ENCODE measurements around the gene GABRA4.

The GABRA4 gene

DNA sequence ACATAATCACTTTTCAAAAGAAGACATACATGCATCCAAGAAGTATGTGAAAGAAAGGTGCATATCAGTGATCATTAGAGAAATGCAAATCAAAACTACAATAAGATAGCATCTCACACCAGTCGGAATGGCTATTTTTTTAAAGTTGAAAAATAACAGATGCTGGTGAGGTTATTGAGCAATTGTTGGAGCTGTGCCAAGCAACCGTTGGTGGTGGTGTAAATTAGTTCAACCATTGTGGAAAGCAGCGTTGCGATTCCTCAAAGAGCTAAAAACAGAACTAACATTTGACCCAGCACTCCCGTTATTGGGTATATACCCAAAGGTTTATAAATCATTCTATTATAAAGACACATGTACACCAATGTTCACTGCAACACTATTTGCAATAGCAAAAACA, 98.6 kb downstream of the GABRA4 start:
- Histone ChIP-seq H3K4me2 (no peak overlapping the region), H4K20me1 (ENCODE audit: insufficient read depth) (no peaks in the 10 kb centered on the region), H3K9ac (no peak overlapping the region), H3K27me3 (ENCODE audit: insufficient read depth, low read depth) (no peaks in the 10 kb centered on the region), H2AFZ (ENCODE audit: low read depth) (no peak overlapping the region), H3K79me2 (ENCODE audit: insufficient read depth, low read depth) (no peaks in the 10 kb centered on the region), H3K4me3 (IDR thresholded peaks at IDR 0.05; ENCODE audit: insufficient read depth, low read depth, low read length) (no peak overlapping the region), H3K4me1 (ENCODE audit: low read depth, poor library complexity, severe bottlenecking) (no peaks in the 10 kb centered on the region), H3K27ac (no peak overlapping the region), H3K36me3 (ENCODE audit: insufficient read depth) (no peaks in the 10 kb centered on the region)
- TF ChIP-seq, protein P1, sequence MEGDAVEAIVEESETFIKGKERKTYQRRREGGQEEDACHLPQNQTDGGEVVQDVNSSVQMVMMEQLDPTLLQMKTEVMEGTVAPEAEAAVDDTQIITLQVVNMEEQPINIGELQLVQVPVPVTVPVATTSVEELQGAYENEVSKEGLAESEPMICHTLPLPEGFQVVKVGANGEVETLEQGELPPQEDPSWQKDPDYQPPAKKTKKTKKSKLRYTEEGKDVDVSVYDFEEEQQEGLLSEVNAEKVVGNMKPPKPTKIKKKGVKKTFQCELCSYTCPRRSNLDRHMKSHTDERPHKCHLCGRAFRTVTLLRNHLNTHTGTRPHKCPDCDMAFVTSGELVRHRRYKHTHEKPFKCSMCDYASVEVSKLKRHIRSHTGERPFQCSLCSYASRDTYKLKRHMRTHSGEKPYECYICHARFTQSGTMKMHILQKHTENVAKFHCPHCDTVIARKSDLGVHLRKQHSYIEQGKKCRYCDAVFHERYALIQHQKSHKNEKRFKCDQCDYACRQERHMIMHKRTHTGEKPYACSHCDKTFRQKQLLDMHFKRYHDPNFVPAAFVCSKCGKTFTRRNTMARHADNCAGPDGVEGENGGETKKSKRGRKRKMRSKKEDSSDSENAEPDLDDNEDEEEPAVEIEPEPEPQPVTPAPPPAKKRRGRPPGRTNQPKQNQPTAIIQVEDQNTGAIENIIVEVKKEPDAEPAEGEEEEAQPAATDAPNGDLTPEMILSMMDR (conservative IDR thresholded peaks at IDR 0.05; ENCODE audit: low read depth, low read length), result no peak

DNA sequence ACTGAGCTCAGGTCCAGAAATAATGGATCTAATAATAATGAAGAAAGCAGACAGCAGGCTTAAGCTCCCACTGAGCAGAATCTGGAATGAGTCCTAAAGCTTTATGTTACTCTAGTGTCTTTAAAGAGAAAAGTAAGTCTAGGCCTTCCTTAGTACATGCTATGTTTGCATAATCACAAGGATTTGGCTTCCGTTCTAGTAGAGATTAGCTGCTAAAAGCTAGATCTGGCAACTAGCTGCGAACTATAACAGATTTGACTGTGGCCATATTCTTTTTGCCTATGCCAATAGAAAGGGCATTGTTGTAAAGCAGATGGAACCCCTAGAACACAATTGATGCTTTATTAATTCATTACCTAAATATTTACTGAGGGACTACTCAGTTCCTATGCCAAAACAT, 103.3 kb downstream of the GABRA4 start:
- Histone ChIP-seq H3K27ac (no peak overlapping the region), H4K20me1 (ENCODE audit: insufficient read depth) (no peaks in the 10 kb centered on the region), H3K79me2 (ENCODE audit: insufficient read depth, low read depth) (no peaks in the 10 kb centered on the region), H3K4me3 (IDR thresholded peaks at IDR 0.05; ENCODE audit: insufficient read depth, low read depth, low read length) (no peak overlapping the region), H2AFZ (ENCODE audit: low read depth) (no peak overlapping the region), H3K36me3 (ENCODE audit: insufficient read depth) (no peaks in the 10 kb centered on the region), H3K9ac (no peak overlapping the region), H3K4me1 (ENCODE audit: low read depth, poor library complexity, severe bottlenecking) (no peaks in the 10 kb centered on the region), H3K4me2 (no peak overlapping the region), H3K27me3 (ENCODE audit: insufficient read depth, low read depth) (no peaks in the 10 kb centered on the region)
- TF ChIP-seq, protein P1 (conservative IDR thresholded peaks at IDR 0.05; ENCODE audit: low read depth, low read length), result no peak

DNA sequence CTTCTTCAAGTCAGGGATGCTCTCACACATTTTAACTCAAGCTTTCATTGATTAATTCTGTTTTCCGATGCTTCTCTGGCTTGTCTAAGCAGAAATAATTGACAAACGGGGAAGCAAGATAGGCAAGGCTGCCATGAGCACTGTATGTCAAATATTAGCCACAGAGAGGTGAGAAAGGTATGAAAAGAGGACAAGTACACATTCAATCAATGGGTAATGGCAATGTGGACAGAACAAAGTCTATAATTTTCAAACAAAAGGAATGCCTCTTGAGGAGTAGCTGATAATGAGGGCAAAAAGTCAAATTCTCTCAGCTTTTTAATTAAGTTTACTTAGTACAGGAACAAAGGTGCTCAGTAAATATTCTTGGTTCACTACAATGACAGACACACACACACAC, 104.0 kb downstream of the GABRA4 start:
- H2AFZ ChIP-seq (ENCODE audit: low read depth), result no peak overlapping the region
- no peaks in the 10 kb centered on the region for H3K36me3 ChIP-seq (ENCODE audit: insufficient read depth)
- no peaks in the 10 kb centered on the region for H3K4me1 ChIP-seq (ENCODE audit: low read depth, poor library complexity, severe bottlenecking)
- H3K4me3 ChIP-seq (IDR thresholded peaks at IDR 0.05; ENCODE audit: insufficient read depth, low read depth, low read length), result no peak overlapping the region
- H3K79me2 ChIP-seq (ENCODE audit: insufficient read depth, low read depth), result no peaks in the 10 kb centered on the region
- H4K20me1 ChIP-seq (ENCODE audit: insufficient read depth), result no peaks in the 10 kb centered on the region
- TF ChIP-seq, protein P1 (conservative IDR thresholded peaks at IDR 0.05; ENCODE audit: low read depth, low read length), result no peak
- H3K27ac ChIP-seq, result no peak overlapping the region
- no peaks in the 10 kb centered on the region for H3K27me3 ChIP-seq (ENCODE audit: insufficient read depth, low read depth)
- no peak overlapping the region for H3K9ac ChIP-seq
- no peak overlapping the region for H3K4me2 ChIP-seq

DNA sequence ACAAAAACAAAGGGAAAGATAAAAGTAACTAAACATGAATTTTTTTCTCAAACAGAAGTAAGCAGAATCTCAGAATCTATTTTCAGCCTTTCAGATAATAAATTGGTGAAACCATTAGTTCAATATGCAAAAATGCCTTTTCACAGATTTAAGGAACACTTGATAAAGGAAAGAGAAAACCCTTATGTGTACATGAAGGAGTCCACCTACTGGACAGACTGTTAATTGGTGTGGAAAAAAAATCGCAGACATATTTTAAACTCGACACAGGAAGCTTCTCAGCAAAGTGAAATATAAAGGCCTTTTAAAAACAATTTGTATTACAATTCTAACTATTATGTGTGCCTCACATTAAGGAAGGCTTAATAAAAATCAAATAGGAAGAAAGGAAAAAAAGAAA, 106.7 kb downstream of the GABRA4 start:
- Histone ChIP-seq H3K9ac (no peak overlapping the region), H3K27ac (no peak overlapping the region), H3K4me1 (ENCODE audit: low read depth, poor library complexity, severe bottlenecking) (no peaks in the 10 kb centered on the region), H3K27me3 (ENCODE audit: insufficient read depth, low read depth) (no peaks in the 10 kb centered on the region), H2AFZ (ENCODE audit: low read depth) (no peak overlapping the region), H3K4me3 (IDR thresholded peaks at IDR 0.05; ENCODE audit: insufficient read depth, low read depth, low read length) (no peak overlapping the region), H3K4me2 (no peak overlapping the region), H3K36me3 (ENCODE audit: insufficient read depth) (no peaks in the 10 kb centered on the region), H4K20me1 (ENCODE audit: insufficient read depth) (no peaks in the 10 kb centered on the region), H3K79me2 (ENCODE audit: insufficient read depth, low read depth) (no peaks in the 10 kb centered on the region)
- TF ChIP-seq, protein P1 (conservative IDR thresholded peaks at IDR 0.05; ENCODE audit: low read depth, low read length), result no peak

DNA sequence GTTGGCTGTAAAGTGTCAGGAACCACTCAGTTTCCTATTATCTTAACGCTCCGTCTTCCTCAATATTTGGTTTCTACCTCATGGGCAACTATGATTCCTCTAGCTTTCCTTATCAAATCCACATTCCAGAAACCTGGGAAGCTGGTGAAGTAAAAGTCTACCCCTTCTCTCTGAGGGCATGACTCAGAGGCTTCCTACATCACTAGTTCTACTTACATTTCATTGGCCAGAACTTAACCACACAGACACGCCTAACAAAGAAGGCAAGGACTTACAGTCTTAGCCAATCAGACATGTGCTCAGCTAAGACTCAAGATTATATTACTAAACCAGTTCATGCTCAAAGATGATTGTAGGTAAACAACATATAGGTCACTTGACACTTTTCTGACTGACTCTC, 114.7 kb downstream of the GABRA4 start:
- no peak overlapping the region for H3K9ac ChIP-seq
- H2AFZ ChIP-seq (ENCODE audit: low read depth), result no peak overlapping the region
- H3K36me3 ChIP-seq (ENCODE audit: insufficient read depth), result no peaks in the 10 kb centered on the region
- no peaks in the 10 kb centered on the region for H3K27me3 ChIP-seq (ENCODE audit: insufficient read depth, low read depth)
- H3K27ac ChIP-seq, result no peak overlapping the region
- H3K79me2 ChIP-seq (ENCODE audit: insufficient read depth, low read depth), result no peaks in the 10 kb centered on the region
- H3K4me3 ChIP-seq (IDR thresholded peaks at IDR 0.05; ENCODE audit: insufficient read depth, low read depth, low read length), result no peak overlapping the region
- no peaks in the 10 kb centered on the region for H3K4me1 ChIP-seq (ENCODE audit: low read depth, poor library complexity, severe bottlenecking)
- H4K20me1 ChIP-seq (ENCODE audit: insufficient read depth), result no peaks in the 10 kb centered on the region
- no peak overlapping the region for H3K4me2 ChIP-seq
- TF ChIP-seq, protein P1 (conservative IDR thresholded peaks at IDR 0.05; ENCODE audit: low read depth, low read length), result no peak

Data from KMS-11 (cell line).